ENCODE data around the gene NELFB.

GRCh38 chr9:137212520-137212919 is 42.6 kb upstream of the NELFB start:
- no peak for TF ChIP-seq CTCF (IDR thresholded peaks at IDR 0.05)
- TF ChIP-seq POLR2A (IDR thresholded peaks at IDR 0.05) = no peak
- TF ChIP-seq POLR2AphosphoS5 (IDR thresholded peaks at IDR 0.05) = no peak
